ENCODE data around the gene P2RY2. TPM values are rescaled to one million over a fixed set of nuclear protein-coding genes. Genes with fewer than 3 reads are reported as not detected.

P2RY2 gene
- total RNA-seq, 1 experiment from 2014 or later = 0.26 TPM

GRCh38 chr11:73206801-73207200, 11.3 kb upstream of the P2RY2 start:
- no peaks in the 10 kb centered on the region; the same call in none of the 2 replicates for H3K27me3 Mint-ChIP-seq (ENCODE audit: low read depth)
- no peak overlapping the region for H3K27ac ChIP-seq (ENCODE audit: insufficient read length, low read depth, low read length)
- no peak overlapping the region for H2AFZ ChIP-seq (ENCODE audit: low read length)
- H3K4me2 ChIP-seq (ENCODE audit: insufficient read depth, insufficient read length, low read length) = no peak overlapping the region
- H4K5ac ChIP-seq (ENCODE audit: insufficient read length, low read depth, low read length) = no peak overlapping the region
- no peaks in the 10 kb centered on the region for H4K20me1 ChIP-seq (ENCODE audit: control insufficient read depth, insufficient read depth, insufficient read length)
- H2BK5ac ChIP-seq (ENCODE audit: insufficient read length, low read length) = no peak overlapping the region
- no peaks in the 10 kb centered on the region for H3K4me1 ChIP-seq (ENCODE audit: insufficient read depth, low read length)
- no peaks in the 10 kb centered on the region for H3K79me1 ChIP-seq (ENCODE audit: insufficient read depth, low read depth, low read length, poor library complexity, severe bottlenecking)
- no peak overlapping the region for H3K4me3 Mint-ChIP-seq
- no peaks in the 10 kb centered on the region for H3K23me2 ChIP-seq (ENCODE audit: insufficient read length, low read depth, low read length, poor library complexity, severe bottlenecking)
- peaks cover 0 to 3% of the 10 kb centered on the region in 2 experiments; a peak in 2 of 4 replicates for H3K4me1 Mint-ChIP-seq
- no peaks in the 10 kb centered on the region for H3K36me3 Mint-ChIP-seq (ENCODE audit: insufficient read depth in 1 of 3, low read depth in 3 of 3)
- no peak overlapping the region for H2BK120ac ChIP-seq (ENCODE audit: low read depth, low read length, poor library complexity, severe bottlenecking)
- H3T11ph ChIP-seq (ENCODE audit: low read length) = no peak overlapping the region
- no peak overlapping the region for H3K14ac ChIP-seq (ENCODE audit: insufficient read depth, low read length)
- H3K9ac ChIP-seq (ENCODE audit: extremely low read depth, insufficient read length, low read length) = no peak overlapping the region
- no peak overlapping the region for H4K8ac ChIP-seq (replicated peaks; ENCODE audit: insufficient read length, low read depth, low read length)
- no peak overlapping the region for H3K56ac ChIP-seq (ENCODE audit: insufficient read length, low read depth, low read length)
- no CpG with 5 or more reads among the region's 2 CpGs for WGBS (ENCODE audit: extremely low coverage, insufficient read length, low lambda C conversion rate)
- H3K27ac Mint-ChIP-seq = no peak overlapping the region
- no peak overlapping the region for H2BK20ac ChIP-seq (ENCODE audit: low read depth, low read length, poor library complexity, severe bottlenecking)
- no peaks in the 10 kb centered on the region for H3K79me2 ChIP-seq (ENCODE audit: insufficient read depth, low read length)
- no peaks in the 10 kb centered on the region for H3K9me3 ChIP-seq (ENCODE audit: control insufficient read depth, low read depth, low read length)
- H2BK15ac ChIP-seq (ENCODE audit: low read depth, low read length) = no peak overlapping the region
- DNase-seq = no peak
- no peak overlapping the region for H3K18ac ChIP-seq (ENCODE audit: insufficient read length, low read depth, low read length)
- H2AK5ac ChIP-seq (ENCODE audit: insufficient read length, low read length) = no peak overlapping the region
- H3K23ac ChIP-seq (ENCODE audit: insufficient read length, low read depth, low read length) = no peak overlapping the region
- H2BK12ac ChIP-seq (ENCODE audit: insufficient read length, low read depth, low read length) = no peak overlapping the region
- H3K4ac ChIP-seq (ENCODE audit: low read depth, low read length) = no peak overlapping the region
- no peaks in the 10 kb centered on the region for H3K27me3 ChIP-seq (ENCODE audit: insufficient read depth, low read length)
- no peak overlapping the region for H4K91ac ChIP-seq (ENCODE audit: insufficient read length, low read depth, low read length)
- H3K9me3 Mint-ChIP-seq = peaks cover 0 to 2% of the 10 kb centered on the region in 2 experiments; a peak in 2 of 5 replicates
- no peak for TF ChIP-seq CTCF (conservative IDR thresholded peaks at IDR 0.05)
